Glomerular visceral epithelial cell (primary cell): ENCODE results near the gene QRICH2.
"Not testable (repeated sequence)": the region's sequence is repeated elsewhere in the genome, so short reads cannot be mapped to it uniquely, and the experiment has no call there.

Source experiments
- DNase-seq: peaks from one replicate; pipeline ENCODE4 v3.0.0-alpha.2; 2016; ENCODE audit errors: extremely low spot score

The QRICH2 gene

DNA sequence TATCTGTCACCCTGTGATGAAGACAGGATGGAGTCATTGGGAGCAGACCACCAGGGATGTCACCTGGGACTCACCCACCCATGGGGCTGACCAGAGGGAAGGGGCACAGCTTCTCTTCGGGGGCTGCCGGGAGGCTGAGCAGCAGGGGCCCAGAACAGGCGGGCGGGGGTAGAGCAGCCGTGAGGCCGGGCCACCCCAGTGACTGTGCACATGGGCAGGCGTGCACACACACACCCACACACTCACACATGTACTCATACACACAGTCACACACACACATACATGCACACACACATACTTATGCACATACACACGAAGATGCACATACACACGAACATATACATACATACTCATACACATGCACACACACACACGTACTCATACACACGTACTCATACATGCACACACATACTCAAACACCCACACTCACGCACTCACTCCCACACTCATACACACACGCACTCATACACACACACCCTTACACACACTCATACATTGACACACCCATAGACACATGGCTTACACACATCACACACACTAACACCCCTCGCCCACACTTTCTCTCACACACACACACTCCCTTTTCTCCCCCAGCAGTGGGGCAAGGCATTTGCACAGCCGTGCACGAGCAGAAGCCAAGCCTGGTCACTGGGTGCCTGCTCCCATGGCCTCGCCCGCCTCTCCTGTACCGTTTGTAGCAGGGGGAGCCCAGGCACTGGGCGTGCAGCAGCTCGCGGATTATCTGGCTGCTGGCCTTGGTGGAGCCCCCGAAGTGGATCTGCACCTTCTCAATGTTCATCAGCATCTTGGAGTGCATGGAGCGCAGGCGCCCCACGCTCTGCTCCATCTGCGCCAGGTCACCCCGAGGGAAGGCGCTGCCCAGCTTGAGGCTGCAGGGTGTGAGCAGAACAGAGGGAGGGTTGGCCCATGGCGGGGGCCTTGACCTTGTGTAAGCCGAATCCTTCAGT is 30.5 kb downstream of the QRICH2 start:
- no peak for DNase-seq

DNA sequence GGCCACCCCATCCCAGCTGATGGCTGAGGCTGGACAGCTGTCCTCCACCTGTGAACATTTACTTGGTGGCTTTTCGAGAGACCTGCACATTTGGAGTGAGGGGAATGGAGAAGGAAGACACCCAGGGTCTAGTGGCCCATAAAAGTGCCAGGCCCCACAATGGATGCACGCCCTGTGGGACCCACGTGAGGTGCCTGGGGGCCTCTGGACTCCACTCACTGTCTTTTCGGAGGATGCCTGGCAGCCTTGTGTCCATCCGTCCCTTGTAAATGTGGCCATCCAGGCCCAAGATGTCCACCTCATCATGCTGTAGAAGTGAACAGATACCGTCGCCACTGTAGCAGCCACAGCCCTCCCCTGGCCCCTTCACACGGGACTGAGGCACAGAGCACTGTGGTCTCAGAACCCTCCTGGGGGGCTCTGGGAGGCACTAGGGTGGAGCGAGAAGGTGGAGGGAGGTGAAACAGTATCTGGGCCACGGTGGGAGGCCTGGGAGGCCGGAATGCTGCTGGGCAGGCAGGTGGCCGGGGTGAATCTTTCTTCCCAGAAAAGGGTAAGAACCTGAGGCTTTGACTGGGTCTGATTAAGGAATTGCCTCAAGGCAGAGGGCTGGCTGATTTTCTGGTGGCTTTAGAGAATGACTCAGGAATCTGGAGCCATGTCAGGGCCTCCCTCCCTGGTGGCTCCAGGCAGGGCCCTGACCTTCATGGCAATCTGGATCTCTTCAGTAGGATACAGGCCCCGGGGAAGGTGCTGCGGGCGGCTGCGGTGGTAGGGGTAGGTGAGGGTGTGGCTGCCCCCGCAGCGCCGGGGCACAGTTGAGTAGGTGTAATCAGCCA is 31.4 kb downstream of the QRICH2 start:
- DNase-seq = no peak

GRCh38 chr17:76276069-76276431 is 32.0 kb downstream of the QRICH2 start:
- no peak for DNase-seq

DNA sequence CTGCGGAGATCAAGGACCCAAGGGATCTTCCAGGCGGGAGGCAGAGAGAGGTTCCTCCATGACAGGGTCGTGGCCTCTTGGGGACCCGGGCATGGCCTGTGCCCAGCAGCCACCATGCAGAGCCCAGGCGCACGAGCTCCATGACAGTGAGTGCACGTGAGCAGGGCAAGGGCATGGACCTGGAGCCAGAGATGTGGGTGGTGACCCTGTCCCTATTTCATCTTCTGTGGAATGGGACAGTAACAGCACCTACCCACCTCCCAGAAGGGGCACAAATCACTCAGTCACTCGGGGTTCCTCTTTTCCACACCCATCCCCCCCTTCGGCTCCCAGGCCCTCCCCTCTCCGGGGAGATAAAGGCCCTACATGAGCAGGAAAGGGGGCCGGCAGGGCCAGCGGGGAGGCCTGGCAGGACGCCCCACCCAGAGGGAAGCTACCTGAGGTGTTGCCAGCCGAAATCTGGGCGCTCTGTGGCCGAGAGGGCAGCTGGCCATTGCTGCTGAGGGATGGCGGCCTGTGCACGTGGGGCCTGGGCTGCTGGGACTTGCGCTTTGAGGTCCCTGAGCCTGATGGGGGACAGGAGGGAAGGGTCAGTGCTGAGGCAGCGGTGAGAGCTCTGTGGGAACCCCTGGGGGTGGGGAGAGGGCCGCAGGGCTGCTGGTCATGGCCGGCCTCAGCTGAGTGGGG is 32.6 kb downstream of the QRICH2 start:
- DNase-seq = no peak

GRCh38 chr17:76274112-76274956 is 33.7 kb downstream of the QRICH2 start:
- no peak for DNase-seq

- DNase-seq = no peak
Observed at GRCh38 chr17:76273445-76274111, 34.5 kb downstream of the QRICH2 start.

DNA sequence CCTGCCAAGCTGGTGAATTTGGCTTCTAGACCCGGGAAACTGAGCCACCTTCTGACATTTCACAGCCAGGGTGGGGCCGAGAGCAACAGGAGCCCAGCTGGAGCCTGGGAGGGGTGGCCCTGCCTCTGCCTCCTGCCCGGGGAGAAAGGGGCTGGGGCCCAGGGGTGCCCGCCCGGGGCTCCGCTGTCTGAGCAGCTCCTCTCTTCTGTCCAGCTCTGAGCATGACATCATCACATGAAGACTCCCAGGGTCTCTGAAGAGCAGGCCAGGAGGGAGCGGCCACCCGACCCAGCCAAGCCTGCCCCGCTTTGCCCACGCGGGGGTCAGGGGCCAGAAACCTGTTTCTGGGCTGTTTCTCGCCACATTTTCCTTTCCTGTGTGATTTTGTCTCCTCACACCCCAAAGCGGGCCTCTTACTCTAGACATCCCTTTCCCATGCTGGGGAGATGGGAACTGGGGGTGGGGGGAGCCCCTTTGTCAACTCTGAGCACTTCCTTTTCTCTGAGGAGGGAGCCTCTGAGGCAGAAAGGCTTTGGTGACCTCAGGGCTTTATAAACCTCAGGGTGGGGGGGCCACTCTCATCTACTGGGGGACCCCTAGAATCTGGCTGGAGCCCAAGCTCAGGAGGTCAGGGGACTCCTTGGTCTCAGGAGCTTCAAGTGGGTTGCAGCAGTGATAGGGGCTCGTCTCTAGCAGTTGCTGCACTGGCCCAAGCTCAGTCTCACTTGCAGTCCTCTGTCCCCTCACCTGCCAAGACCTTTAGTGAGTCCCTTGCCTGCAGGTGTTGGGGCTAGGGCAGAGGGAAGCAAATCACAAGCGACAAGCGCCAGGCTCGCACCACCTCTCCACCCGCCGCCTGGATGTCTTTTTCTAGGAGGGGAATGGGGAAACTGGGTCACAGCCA is 35.3 kb downstream of the QRICH2 start:
- DNase-seq = no peak

DNA sequence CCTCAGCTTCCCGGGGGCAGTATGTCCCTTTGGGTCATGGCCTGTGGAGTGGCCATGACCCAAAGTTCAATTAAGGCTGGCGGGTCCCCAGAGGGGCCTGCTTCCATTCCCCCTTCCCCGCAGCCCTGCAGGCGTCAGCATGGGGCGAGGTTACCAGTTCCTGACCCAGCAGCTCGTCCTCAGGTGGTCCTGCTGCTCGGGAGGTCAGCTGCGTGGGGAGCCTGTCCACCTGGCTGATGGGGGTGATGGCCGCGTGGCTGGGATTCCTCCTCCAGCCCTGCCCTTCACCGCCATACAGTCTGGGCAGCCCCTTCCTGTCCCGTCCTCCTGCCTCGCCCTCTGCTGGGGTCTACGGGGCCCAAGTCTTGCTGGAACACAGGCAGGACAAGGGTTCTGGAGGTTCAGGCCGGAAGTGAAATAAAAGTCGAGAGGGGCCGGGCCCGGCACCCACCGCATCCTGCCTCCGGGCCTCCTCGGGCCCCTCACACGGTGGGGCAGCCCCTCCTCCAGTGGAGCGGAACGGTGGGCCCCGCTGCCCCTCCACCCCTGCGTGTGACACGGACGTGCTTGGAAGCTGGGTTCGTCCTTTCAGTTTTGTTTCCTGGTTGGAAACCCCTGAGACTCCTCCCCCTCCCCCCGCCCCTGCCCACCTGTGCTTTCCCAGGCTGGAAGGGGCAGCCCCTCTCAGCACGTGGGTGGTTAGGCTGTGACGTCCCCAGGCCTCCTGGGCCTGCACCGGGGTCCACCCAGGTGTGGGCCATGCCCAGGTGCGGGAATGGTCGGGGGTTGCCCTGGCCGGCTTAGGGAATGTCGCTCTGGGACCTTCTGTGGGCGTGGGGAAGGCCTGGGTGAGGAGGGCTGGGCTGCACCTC is 36.2 kb downstream of the QRICH2 start:
- DNase-seq = no peak

DNA sequence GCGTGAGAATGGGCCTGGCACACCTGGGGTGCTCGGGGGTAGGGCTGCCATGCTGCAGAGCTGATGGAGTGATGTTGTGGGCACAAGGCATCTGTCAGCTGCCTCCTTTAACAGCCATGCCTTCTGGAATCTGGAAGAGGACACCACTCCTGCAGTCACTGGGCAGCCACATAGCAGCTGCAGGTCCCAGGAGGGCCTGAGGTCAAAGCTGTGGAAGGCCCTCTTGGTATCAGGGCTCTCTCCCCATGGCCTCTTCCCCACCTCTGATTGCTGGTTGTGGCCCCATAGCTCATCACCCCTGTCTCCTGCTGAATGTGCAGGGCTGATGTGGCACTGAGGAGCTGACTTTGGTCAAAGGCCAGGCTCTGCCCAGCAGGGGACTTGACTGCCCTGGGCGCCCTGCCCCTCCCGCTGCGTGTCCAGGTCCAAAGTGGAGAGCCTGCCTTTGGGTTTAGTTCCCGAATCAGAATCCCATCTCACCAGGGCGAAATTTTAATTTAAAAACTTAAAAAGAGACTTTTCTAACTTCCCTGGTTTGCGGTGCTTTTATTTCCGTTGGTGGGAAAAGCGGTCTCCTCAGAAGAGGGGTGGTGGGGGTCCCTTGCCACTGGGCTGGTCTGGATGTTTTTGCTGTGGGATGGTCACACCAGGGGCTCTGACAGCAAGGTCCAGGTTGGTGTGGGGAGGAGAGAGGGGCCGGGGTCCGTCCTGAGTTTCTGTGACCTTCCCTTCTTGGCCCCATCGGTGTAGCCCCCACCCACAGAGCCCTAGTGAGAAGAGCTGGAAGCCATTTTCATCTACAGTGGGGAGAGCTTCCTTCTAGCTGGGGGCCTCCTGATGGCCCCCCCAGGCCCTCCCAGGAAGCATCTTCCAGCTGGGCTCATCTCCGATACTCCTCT is 37.1 kb downstream of the QRICH2 start:
- no peak for DNase-seq

GRCh38 chr17:76270127-76270592 is 37.9 kb downstream of the QRICH2 start:
- DNase-seq = no peak

GRCh38 chr17:76268991-76269981 is 38.8 kb downstream of the QRICH2 start:
- no peak for DNase-seq

- no peak for DNase-seq
Observed at GRCh38 chr17:76268015-76268749, 39.9 kb downstream of the QRICH2 start.

- DNase-seq = not testable (repeated sequence)
Observed at GRCh38 chr17:76267581-76268001, 40.5 kb downstream of the QRICH2 start.

GRCh38 chr17:76267051-76267576 is 41.0 kb downstream of the QRICH2 start:
- DNase-seq = no peak

DNA sequence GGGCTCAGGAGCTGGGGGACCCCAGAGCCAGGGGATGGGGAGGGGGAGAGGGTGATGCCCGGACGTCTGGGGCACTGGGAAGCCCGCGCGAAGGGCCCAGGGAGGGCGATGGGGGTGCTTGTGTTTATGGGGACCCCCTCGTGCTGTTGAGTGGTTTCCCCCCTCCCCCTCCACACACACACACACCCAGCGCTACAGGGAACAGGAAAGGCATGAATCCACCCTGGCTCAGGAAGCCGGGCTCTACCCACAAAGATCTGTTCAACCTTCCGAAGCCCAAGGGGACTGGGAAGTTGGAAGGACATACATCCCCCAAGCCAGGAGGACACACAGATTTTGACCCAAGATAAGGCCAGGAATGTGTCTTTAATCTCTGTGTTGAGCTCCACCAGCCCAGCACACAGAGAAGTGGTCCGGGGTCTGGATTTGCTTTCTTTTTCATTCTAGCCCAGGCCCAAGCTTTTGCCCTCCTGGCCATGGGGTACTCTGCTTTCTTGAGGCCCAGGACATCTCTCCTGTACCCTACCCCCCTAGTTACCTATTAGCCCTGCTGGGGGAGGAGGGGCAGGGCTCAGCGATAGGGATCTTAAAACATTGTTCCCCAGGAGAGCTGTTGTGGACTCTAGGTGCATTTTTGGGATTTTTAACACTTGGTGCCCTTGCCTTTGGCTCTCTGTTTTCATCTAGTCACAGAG is 41.7 kb downstream of the QRICH2 start:
- DNase-seq = no peak
